Cerebellar nuclear complex (tissue), 1 donor: ENCODE results near the gene TMEM269.

Experiments used
- DNase-seq, 2 experiments: peaks; one replicate each; lab custom pipeline; 2025; lab: John Stamatoyannopoulos, UW

The TMEM269 gene, protein sequence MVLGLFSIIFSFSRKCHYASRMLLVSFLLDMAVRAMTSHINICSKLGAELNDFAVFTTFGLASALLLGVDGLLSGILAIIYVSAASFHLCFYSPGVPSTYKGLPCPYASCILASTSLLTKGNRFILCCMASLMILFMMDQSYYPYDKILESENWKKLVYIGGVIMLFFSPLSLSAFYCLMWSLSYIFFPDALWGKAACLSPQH

DNA sequence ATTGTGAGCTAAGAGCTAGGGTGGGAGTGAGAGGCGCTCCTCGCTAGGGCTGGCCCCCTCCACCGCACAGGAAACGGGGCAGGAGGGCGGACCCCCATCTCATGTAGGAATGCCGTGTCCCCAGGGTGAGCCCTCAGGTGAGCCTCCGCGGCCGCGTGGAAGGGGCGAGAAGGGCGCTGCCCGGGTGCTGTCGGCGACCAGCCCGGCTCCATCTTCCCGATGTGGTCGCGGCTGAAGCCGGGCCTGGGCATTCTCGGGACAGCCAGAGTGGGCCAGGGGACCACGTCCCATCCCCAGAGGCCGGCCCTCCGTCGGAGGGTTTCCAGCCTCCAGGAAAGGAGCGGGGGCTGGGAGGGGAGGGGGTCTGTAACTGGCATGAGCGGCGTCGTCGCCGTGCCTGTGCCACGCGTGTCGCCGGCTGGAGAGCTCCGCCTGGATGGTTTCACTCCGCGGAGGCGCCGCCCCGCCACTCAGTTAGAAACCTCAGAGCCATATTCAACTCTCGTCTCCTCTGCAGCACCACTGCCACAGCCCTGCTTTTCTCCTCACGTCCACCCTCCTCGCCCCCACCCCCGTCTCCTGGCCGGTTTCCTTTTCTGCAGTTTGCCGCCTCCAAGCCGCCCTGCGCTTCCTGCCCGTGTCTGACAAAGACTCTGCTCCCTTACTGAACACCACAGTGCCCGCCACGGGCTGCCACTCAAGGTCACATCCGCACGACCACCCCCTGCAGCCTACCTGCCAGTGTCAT is at the start of gene TMEM269:
TSS of gene TMEM269 (plus strand) at position 46 of the 748 bp plus-strand sequence. CDS start 4,903 bp downstream, outside the sequence.
- no peak for DNase-seq

DNA sequence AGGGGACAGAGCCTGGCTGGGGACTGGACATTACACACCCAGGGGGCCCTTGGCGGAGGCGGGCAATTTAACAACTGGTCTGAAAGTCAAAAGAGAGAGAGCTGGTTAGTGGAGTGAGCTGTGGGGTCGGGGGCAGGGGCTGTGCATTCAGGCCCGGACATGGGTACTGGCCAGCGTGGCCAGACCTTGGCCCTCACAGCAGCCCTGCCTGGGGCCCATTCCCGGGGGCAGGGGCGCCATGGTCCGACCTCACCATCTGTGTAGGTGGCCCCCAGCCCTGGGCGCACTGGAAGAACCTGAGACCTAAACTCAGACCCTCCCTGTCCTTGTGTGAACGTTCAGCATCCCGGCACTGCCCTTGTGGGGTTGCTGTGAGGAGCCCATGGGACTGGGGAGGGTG is 49.7 kb upstream of the TMEM269 start:
- DNase-seq, result no peak

DNA sequence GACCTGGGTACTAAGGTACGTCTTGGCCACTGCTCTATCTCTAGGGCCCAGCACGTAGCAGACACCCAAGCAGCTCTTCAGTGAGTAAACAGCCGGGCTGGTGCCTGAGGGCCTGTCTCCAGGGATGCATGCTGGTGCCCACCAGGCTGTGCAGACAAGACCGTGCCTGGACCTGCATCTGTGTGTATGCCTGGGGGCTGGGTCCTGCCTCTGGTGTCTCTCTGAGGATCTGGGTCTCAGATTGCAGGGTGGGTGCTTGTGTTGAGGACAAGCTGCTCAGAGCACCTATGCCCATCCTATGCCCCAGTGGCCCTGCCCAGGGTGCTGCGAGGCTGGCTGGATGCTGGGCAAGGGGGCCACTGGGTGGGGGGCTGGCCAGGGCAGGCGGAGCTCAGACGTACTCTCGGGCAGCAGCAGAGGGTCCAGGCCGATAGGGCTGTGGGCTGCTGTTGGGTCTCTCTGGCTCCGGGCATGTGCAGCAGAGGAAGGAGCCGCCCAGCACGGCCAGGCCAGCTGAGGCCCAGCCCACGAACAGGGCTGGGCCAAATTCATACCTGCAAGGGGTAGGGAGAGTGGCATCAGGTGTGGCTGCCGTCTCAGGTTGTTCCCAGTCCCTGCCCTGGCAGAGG is 49.2 kb upstream of the TMEM269 start:
- DNase-seq, result no peak

DNA sequence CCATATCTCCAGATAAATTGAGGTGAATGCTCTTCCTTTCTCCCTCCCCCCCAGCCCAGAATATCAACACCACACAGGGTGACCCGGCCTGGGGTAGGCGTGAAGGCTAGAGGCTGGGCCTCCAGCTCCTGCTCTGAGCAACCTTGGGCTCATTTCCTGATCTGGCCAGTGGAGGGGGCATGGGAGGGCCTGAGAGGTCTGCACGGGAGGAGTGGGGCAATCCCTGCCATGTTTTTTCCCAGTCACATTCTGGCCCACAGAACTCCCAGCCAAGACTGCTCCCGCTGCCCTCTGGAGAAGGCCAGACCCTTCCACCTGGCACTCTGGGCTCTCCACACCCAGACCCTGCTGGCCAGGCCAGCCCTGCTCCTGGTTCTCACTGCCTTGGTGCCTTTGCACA is 48.6 kb upstream of the TMEM269 start:
- no peak for DNase-seq

DNA sequence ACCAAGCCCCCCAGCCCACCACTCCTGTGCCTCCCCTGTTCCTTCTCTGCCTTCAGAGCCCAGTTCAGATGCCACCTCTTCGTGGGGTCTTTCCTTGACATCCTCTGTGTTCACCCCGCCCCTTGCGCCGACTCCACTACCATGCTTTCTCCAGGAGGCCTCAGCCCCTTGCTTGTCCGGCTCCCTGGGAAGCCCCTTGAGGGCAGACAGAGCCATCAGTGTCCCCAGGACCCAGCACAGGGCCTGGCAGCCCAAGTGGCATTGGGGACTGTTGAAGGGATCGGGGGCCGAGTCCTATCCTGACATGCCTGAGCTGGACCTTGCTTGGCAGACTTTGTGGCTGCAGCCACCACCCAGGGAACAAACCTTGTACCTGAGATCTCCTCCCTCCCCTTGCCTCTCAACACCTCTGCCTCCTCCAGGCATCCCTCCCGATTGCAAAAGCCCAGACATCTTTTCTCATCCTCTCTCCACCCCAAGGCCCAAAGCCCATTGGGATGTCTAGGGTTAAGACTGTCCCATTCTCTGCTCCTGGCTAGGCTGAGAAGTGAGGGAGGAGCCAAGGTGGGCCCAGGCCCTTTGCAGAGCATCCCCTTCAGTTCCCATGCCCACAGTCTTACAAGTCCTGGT is 48.1 kb upstream of the TMEM269 start:
- no peak for DNase-seq

DNA sequence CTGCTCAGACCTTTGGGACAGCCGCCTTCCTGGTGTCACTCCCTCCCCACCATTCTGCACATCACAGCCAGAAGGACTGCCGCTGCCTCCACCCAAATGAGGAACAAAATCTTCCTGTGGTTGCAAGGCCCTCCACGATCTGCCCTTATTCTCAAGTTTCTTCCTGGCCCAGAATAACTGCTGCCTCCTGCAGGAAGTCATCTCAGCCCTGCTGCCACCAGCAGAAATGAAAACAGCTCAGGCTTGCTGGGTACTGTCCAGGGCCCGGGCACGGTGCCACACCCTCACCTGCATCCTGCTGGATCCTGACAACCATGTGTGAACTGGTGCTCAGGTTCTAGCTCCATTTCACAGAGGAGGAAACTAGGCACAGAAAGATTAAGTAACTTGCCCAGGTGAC is 47.5 kb upstream of the TMEM269 start:
- DNase-seq, result no peak

DNA sequence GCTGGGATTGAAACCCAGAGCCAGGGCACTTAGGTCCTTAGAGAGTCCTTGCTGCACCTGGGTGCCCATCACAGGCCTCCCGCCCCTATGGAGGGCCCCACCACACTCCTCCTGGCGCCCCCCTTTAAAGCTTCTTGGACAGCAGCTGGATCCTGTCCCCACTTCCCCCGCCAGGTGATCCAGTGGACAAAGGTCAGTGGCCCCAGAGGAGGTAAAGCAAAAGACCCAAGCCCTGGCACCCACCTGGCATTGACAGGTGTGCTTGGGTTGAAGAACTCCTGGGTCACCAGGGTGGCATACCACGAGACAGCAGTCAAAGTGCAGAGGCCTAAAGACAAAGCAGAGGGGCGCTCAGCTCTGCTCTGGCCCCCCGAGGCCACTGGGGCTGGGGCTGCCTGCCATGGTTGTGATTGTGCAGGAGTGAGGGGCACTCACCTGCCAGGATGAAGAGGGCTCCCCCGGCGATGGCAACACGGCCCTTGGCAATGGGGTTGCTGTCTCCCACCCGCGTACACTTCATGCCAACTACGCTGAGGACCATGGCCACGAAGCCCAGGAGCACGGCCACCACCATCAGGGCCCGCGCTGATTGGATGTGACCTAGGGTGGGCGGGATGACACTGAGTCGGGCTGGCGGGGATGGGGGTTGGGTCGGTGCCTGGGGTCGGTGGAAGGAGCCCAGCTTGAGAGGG is 46.7 kb upstream of the TMEM269 start:
- DNase-seq, result no peak

DNA sequence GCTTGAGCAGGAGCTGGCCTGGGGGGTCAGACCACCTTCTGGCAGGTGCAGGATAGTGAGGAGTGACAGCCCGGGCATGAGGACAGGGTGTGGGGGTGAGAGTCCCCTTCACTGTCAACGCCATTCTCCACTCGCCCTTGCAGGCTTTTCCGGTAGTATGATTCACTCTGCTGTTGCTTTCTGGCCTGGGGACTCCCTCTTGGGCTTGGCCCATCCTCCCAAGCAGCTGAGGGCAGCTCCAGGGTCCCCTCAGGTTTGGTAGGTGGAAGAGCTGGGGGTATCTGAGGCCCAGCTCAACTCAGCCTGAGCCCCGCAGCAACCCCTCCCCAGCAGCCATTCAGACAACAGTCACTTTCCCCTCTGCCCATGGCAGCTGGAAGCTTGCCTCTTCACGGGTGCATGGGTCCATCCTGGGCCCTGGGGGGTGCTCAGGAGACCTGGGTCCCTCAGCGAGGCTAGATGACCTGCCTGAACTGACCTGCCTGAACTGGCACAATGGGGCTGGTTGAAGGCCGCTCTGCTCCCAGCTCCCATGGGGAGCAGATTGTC is 46.0 kb upstream of the TMEM269 start:
- no peak for DNase-seq

DNA sequence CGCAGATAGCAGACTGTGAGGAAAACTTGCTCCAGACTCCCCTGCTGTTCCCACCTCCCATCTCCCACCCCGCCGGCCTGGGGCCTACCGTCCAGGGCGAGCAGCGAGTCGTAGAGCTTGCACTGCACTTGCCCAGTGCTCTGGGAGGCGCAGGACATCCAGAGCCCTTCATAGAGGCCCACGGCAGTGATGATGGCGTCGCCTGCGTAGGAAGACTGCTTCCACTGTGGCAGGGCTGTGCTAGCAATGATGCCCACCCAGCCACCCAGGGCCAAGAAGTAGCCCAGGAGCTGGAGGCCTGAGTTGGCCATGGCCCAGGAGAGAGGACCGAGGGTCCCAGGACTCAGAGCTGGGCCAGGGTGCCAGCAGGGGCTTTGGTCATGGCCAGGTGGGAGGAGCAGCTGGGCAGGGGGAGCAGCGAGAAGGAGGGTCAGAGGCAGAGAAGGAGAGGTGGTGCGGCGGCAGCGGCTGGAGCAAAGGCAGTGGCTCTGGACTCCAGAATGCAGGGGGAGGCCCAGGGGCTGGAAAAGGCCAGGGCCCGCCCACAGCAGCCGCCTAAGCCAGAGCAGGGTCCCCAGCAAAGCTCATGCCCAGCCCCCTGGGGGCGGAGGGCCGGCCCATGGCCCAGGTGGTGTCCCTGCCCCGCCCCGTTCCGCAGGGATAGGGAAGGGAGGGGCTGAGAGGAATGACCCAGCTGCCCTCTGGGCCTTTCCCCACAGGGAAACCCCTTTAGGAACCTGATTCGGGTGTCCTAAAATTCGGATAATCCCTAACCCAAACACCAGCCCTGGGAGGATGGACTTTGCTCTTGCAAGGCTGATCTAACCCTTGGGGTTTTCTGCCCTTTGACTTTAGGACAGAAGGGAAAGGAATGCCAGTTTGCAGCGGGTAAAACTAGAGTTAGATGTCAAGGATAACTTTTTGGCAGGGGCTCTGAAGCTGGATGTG is 44.8 kb upstream of the TMEM269 start, which contains the start of gene CLDN19:
TSS of gene CLDN19 (minus strand) at position 484 of the 948 bp plus-strand sequence. CDS start at position 311, 173 bp downstream.
- DNase-seq, result no peak

DNA sequence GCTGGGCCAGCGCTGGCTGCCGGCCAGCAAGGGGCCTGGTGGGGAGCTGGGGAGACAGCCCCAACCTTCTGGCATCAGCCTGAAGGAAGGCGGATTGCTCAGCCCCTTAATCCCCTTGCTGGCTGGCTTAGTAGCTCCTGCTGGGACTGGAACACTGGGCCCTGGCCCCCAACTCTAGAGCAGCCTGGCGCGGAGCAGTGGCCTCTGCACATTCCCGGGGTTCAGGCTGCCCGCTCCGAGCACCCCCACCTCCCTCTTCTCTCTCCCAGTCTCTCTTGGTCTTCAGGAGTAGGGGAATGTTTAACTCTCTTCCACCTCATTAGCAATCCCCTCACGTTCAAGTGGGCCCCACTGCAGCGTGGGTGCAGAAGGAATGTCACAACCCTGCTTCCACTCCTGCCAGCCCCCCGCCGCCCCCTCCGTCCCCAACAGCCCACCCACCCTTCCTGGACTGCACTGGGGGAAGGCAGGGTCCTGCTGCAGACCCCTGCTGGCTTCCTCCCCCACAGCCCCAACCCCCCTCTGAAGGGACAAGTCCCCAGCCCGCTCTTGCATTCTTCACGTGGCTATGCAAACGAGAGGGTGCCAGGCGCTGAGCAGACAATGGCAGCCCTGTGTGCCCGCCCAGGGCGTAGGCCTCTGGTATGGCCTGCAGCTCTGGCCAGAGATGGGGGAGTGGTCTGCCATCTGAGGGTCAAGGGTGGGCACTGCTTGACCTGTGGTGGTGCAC is 43.8 kb upstream of the TMEM269 start:
- DNase-seq, result no peak

DNA sequence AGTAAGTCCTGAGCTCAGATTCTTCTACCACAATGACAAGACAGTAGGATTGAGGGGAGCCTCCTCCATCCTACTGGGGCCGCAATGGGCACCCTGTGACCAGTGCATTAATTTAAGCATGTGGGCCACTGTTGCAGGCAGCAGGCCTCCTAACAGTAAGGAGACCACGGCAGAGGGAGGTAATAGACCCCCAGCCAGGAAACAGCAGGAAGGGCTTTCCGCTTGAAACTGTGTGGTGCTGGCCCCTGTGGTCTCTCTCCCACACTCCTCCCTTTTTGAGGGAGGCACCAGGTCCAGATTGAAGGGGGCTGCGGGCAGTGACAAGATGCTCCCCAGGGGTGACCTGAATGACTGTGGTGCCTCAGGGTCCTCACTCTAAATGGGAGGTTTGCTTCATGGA is 43.1 kb upstream of the TMEM269 start:
- no peak for DNase-seq

DNA sequence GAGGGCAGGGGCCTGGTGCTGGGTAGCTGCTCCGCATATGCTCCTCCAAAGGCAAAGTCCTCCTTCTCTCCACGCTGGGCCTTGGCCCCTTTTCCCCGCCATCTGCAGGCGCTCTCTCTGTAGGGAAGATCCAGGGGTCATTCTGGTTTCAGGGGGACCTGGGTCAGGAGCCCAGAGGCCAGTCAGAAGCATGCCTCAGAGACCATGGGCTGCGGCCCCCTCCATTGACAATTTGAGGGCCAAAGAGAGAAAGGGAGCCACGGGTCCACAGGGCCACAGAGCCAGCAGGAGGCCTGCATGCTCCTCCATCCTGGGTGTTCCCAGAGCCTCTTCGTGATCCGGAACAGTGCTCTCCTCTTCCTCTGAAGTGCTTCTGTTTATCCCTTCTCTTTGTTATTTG is 42.6 kb upstream of the TMEM269 start:
- no peak for DNase-seq

DNA sequence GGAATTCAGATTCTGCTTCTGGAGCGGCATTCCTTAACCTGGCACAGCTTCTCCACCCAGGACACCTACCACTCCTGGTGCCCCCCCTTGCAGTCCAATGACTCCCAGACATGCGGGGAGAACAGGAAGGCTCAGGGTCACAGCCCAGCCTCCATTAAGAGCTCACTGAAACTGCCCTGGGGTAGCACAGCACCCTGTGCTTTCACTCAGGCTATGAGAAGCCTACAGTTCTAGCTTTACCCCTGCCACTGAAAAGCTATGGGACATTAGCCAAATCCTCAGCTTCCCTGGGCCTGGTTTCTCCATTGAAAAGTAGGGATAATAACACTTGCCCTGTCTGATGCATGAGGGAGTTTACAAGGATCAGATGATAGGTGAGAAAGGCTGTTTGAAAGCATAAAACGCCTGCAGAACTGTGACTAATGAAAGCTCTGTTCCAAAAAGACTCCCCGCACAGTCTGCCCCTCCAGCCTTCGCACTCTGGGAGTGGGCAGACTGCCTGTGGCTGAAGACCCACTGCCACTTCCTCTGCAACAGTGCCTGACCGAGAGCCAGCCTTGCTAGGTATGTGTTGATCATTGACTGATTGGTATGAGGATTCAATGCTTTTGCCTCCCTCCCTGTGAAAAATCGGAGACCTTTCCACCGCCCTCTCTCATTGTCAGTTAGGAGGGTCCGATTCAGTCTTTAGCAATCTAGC is 42.0 kb upstream of the TMEM269 start:
- DNase-seq, result no peak

DNA sequence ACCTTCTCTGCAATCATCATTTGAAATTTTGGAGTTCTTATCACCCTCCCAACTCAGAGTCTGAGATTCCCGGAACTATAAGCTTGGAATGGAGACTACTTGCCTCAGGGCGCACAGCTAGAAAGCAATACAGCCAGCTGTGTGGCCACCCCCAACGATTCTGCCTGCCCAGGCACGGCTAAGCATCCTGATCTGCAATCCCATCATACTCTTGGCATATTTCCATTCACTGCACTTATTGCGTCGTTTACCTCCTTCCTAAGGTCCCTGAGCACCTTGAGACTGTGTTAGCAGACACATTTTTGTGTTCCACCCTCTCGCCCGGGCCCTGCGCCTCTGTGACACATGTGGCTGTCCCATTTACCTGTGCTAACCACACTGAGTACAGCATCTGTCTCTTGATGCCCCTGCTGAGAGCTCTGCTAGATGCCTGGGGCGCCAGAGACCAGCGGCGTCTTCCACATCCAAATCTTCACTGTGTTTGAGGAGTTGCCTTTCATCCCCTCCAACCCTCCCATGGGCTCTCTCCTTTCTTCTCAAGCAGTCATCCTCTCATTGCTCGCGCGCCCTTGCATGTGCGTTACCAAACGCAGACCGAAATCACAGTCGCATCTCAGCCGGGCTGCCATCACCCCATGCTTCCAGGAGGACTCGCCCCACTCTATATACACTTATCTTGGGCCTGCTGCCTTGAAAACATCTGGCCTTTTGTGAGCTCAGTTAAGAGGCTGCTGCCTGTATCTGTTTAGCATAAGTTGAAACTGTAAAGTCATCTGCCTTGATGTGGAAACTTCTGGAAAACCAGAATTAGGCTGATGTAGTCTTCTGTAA is 41.3 kb upstream of the TMEM269 start:
- no peak for DNase-seq

DNA sequence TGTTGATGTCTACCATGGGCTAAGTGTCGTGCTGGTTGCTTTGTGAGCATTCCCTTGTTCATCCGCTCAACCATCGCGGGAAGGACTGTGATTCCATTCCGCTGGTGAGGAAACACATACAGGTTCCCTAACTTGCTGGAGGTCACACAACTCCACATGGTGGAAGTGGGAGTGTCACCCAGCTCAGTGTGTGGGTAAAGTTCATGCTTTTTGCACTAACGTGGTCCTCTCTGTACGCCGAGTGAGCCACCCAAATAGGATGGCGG is 40.7 kb upstream of the TMEM269 start:
- DNase-seq, result no peak

DNA sequence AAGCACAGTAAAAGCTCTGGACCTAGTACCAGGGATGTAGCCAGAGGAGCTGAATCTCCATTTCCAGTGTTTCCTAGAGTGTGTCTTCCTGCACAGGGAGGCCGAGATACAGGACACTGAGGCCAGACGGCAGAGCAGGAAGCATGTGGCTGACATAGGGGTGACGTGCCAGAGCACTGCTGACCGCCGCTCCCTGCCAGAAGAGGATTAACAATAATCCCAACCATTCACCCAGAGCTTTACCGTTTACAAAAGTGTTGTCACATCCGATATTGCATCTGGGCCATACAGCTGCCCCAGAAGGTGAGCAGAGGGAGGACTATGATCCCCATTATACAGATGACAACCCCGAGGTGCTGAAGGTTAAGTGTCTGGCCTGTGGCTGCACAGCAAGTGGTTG is 38.9 kb upstream of the TMEM269 start:
- peak in 1 of 2 experiments; percentile 15 for DNase-seq

DNA sequence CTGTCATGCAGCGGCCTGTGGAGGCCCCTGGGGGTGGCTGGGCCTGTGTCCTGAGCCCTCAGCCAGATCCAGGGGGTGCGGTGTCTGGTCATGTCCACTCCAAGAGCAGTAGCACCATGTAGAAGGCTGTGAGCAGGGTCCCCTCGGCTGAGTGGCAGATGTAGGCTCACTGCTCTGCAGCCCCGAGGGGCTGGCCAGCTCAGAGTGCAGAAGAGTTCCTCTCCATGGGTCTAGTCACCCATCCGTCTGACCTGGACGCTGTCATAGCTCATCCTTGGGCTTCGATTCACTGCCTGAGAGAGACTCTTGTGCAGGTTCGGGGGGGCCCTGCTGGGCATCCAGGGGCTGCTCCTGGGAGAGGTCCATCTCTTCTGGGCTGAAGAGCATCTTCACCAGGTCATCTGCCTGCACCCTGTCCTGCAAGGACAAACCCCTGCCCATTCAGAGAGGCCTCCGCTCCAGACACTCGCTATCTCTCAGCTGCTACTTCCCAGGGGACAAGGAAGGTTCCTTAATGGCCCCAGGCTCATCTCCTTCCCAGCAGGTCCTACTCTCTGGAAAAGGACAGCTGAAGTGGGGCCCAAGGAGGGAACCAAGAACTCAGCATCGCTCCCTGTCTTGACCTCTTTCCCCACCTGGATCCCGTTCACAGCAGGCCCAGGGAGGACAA is 38.2 kb upstream of the TMEM269 start:
- DNase-seq, result no peak

DNA sequence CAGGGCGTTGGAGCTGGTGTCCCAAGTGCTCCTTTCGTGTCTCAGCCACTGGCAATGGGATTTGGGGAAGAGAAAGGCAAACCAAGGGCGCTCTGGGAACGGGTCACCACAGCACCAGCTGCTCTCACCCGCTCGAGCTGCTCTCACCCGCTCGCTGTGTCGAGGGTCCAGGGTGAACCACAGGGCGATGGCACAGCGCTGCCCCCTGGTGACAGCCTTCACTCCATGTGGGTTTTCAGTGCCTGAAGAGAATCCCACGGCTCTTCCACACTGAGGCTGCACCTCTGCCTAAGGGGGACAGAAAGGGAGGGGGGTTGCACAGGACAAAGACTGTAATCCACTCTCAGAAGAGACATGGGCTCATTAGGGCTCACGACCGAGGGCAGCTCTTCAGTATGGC is 37.7 kb upstream of the TMEM269 start:
- DNase-seq, result no peak
